GM18499 (cell line): ENCODE results near the gene OVOL2.

Experiments used
- ATAC-seq: cut with Tn5 transposase; IDR thresholded peaks from one replicate; pipeline ENCODE4 v1.9.1; 2021; ENCODE audit warnings: moderate number of reproducible peaks; ENCODE audit not compliant: insufficient read depth, unreplicated experiment

Gene OVOL2

DNA sequence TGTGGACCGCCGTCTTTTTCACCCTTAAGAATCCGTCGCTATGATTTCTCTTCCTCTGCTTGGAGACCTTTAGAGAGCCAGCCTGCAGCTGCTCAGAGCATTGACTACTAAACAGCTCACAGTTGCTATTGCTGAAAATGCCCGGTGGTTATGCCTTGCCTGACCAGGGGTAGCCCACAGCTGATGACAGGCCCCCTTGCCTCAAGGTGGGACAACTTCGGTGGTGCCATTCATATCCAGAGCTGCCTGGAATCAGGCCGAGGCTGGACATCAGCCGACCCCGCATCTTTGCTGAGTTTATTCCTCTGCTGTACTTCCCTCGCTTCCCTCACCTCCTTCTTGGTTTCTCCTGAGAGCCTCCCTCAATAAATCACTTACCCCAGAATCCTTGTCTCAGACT lies 39.6 kb downstream of the OVOL2 start:
- ATAC-seq, result no peak

DNA sequence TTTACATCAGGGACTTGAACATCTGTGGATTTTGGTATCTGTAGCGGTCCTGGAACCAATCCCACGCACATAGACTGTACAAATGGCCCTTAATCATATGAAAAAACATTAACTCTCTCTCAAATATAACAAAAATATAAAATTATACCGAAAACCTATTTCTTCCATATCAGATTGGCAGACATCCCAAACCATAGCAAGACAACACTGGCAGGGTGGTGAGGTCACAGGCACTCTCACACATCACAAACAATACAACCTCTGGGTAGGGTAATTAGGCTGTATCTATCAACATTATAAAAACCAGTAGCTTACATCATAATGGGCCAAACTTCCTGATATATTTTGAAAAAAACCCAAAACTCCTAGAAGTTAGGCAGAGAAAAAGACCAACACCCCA lies 40.9 kb downstream of the OVOL2 start:
- ATAC-seq, result no peak

GRCh38 chr20:18014411-18014810 lies 43.3 kb downstream of the OVOL2 start:
- no peak for ATAC-seq

- ATAC-seq, result no peak
Measured at GRCh38 chr20:18012901-18013300, 44.8 kb downstream of the OVOL2 start.

- ATAC-seq, result no peak
Measured at GRCh38 chr20:18011951-18012645, 45.6 kb downstream of the OVOL2 start.

DNA sequence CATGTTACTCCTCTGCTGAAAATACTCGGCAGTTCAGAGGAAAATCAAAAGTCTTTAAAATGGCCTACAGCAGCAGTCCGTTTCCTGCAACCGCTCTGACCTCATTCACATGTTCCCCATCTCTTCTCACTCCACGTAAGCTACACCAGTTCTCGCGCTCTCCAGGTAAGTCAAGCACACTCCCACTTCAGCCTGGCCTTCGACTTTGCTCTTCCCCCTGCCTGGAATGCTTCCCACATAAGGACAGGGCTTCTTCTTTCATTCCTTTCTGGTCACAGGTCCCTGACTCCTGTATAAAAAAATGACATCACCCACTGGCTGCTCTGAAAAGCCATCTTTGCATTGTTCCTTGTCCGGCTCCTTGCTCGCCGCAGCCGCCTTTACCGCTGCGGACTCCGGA lies 46.2 kb downstream of the OVOL2 start:
- ATAC-seq, result no peak

DNA sequence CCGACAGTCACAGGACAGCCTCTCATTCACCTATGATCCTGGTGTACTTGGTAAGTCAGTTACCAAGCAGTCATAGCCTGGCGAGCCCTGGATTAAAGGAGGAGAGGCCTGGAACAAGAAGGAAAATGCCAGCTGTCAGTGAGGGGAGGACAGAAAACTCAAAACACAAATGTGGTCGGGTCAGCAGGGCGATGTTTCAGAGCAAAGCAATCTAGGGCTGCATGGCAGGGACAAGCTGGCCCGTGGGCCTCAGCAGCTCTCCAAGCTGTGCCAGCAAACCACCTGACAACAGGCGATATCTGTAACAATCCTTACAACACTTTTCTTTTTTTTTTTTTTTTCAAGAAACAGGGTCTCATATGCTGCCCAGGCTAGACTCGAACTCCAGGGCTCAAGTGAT lies 48.6 kb downstream of the OVOL2 start:
- no peak for ATAC-seq

- ATAC-seq, result no peak
Measured at GRCh38 chr20:18007534-18008292, 50.0 kb downstream of the OVOL2 start.

DNA sequence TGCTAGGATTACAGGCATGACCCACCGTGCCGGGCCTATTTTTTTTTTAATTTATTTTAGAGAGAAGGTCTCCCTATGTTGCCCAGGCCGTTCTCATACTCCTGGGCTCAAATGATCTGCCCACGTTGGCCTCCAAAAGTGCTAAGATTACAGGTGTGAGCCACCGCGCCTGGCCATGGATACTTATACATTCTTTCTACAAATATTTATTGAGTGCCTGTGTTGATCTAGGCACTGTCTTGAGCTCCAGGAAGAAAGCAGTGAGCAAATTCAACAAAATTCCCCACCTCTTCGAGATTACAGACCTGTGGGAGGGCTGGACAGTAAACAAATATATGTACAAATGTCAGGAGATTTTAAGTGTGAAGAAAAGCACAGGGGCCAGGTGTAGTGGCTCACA lies 51.0 kb downstream of the OVOL2 start:
- ATAC-seq, result no peak

DNA sequence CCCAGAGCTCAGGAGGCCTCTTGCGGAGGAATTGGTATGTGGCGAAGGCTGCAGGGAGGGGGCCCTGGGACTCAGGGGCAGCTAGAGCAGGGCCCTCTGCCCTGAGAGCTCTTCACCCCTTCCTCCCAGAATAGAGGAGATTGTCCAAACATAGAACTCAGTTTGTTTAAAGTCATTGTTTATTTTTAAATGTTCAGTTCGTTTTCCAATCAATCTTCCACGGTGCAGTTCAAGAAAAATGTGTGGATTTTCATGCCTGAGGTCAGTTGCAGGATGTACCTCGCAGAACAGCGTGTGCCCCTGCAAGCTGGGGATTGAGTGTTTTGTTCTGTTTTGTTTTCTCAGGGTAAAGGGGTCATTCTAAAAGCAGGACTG lies 51.7 kb downstream of the OVOL2 start:
- ATAC-seq, result no peak

DNA sequence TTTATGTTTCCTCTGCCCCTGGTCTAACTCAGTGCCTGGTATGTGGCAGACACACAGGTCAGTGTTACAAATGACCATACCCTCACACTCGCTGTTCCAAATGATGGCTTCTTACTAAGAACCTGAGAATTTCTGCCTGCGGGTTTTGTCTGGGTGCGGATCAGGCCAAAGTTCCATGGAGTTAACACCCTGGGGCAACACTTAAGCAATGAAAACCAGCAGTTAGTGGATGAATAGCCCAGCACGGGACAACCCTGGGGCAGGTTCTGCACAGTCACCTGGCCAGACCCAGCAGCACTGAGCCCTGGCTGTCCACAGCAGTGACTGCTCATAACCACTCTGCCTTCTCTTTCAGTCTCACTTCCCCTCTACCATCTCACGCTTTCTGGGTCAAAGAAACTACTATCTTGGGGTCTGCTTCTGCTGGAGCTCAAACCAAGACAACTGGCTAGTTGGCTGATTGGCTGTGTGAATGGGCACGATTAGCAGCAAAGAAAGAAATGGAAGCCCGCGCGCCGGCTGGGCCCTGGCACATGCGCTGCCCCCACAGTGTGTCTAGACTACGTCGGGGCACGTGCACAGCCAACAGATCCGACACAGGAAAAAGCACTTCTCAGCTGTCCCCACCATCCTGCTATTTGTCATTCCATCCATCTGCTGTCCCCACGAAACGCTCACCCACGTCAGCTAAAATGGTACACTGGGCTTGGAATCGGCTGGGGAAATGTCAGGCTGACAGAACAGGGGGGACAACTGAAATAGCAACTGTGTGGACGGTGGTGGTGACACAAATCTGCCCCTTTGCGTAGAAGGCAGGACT lies 52.3 kb downstream of the OVOL2 start:
- ATAC-seq, result peak; percentile 87

DNA sequence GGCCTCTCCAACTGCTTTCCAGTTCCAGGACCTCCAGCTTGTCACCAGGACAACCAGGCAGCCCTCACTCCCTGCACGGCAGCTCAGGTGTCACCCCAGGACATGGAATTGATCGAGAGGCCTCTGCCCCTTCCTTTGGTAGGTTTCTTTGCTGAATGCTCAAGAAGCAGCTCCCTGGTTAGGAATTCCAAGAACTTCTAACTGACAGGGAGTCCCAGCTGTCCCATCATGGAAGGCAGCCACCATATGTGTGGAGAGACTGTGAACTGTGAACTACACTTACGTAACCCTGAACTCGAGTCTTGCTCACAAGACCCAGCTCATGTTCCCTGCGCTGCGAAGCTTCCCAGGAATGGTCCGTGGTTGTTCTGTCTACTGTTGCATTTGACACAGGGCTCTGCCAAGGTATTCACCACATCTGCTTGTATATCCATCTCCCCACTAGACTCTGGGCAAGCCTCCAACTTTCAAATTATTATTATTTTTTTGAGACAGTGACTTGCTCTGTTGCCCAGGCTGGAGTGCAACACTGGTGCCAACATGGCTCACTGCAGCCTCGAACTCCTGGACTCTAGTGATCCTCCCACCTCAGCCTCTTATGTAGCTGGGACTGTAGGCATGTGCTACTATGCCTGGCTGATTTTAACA lies 53.2 kb downstream of the OVOL2 start:
- ATAC-seq, result no peak

- peak; percentile 26 for ATAC-seq
Measured at GRCh38 chr20:18003897-18004296, 53.8 kb downstream of the OVOL2 start.

DNA sequence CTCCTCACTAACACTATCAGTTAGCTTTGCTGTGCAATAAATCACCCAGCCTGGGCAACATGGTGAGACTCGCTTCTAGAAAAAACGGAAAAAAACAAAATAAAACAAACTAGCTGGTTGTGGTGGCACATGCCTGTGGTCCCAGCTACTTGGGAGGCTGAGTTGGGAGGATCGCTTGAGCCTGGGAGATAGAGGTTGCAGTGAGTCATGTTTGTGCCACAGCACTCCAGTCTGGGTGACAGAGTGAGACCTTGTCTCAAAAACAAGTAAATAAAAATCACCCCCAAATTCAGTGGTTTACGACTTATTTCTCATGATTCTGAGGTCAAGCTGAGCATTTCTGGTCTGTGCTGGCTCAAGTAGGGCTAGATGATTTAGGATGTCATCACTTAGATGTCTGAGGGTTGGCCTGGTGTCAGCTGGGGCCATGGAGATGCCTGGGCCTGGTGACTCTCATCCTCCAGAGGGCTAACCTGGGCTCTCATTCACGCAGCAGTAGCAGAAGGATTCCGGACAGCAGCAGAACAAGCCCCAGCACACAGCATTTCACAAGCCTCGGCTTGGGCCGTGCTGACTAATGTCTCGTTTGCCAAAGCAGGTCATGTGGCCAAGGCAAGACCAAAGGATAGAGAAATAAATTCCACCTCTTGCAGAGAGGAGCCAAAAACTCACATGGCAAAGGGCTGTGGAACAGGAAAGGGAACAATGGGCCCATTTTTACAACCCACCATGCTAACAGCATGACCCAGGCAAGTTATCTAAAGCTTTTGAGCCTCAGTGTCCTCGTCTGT lies 56.4 kb downstream of the OVOL2 start:
- no peak for ATAC-seq

- no peak for ATAC-seq
Measured at GRCh38 chr20:17999566-17999965, 58.1 kb downstream of the OVOL2 start.

- no peak for ATAC-seq
Measured at GRCh38 chr20:17998446-17998845, 59.3 kb downstream of the OVOL2 start.

DNA sequence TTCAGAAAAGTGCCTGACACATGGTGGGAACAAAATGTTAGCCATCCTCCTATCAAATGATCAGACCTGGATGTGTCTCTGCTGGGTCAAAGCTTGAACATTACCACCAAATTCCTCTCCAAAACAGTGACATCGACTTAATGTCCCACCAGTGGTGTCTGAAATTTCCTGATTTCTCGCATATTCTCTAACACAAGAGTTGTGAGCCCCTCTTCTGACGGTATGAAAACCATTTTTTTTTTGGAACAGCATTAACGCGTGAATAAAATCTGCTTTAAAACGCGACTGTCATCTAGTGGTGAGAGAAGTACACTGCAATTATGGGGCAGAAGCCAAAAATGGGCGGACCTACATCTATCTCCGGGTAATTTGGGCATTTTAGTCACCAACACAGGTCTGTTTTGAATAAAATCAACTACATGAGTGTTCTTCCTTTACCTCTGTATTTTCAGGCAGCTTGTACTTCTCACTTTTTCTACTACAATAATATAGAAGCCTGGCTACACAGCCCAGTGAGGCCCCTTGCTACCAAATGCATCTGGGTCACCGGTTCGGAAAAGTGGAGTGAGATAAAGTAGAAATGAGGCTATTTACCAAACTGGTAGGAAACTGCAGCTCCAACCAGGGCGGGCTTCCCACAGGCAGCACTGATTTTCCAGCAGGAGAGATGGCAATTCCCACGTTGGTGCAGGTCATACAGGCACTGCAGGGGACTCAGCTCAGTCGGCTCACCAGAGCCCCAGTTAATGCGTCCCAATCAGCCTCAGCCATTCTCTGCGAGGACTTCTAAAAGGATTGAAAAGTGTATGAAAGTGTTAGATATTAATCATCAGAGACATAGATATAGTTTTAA lies 61.5 kb downstream of the OVOL2 start:
- no peak for ATAC-seq

- ATAC-seq, result no peak
Measured at GRCh38 chr20:17993546-17993945, 64.2 kb downstream of the OVOL2 start.
